DMS53 treated with DMSO at 0.1 percent for 48 hours (cell line): ENCODE data around the gene OR2C3.
"Not testable (repeated sequence)": the region's sequence is repeated elsewhere in the genome, so short reads cannot be mapped to it uniquely, and the experiment has no call there.

ENCODE experiments used
- DNase-seq: peaks from one replicate; lab custom pipeline; 2025; ENCODE audit not compliant: unreplicated experiment; lab: John Stamatoyannopoulos, UW

OR2C3 gene

GRCh38 chr1:247536340-247536739 is at the start of gene OR2C3:
OR2C3 (minus strand) TSS chr1:247536440; CDS start chr1:247532511, 3,929 bp downstream.
- DNase-seq, result no peak

- DNase-seq, result no peak
Measured at GRCh38 chr1:247578946-247579460, 42.8 kb upstream of the OR2C3 start.

GRCh38 chr1:247576514-247576913 is 40.3 kb upstream of the OR2C3 start:
- peak; percentile 10 for DNase-seq

- DNase-seq, result no peak
Measured at GRCh38 chr1:247574664-247575063, 38.4 kb upstream of the OR2C3 start.

GRCh38 chr1:247574236-247574635 is 38.0 kb upstream of the OR2C3 start:
- DNase-seq, result no peak

GRCh38 chr1:247562198-247562597 is 26.0 kb upstream of the OR2C3 start:
- DNase-seq, result no peak

DNA sequence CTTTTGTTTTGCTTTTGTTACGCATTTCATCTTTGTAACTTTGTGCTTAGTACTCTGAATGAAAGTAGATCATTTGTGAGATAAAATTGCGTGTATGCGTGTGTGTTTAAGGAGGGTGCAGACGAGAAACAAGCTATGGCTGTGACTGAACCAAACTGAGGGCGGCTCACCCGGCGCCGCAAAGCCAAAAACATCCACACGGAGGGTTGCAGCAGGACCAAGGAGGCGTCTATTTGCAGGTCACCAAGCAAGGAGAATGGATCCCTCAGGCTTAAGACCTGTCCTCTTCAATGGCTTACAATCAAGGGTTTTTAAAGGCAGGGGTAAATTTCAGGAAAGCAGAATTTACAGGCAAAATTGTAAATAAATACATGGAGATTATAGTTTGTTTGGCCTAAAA is 25.5 kb upstream of the OR2C3 start:
- DNase-seq, result no peak

DNA sequence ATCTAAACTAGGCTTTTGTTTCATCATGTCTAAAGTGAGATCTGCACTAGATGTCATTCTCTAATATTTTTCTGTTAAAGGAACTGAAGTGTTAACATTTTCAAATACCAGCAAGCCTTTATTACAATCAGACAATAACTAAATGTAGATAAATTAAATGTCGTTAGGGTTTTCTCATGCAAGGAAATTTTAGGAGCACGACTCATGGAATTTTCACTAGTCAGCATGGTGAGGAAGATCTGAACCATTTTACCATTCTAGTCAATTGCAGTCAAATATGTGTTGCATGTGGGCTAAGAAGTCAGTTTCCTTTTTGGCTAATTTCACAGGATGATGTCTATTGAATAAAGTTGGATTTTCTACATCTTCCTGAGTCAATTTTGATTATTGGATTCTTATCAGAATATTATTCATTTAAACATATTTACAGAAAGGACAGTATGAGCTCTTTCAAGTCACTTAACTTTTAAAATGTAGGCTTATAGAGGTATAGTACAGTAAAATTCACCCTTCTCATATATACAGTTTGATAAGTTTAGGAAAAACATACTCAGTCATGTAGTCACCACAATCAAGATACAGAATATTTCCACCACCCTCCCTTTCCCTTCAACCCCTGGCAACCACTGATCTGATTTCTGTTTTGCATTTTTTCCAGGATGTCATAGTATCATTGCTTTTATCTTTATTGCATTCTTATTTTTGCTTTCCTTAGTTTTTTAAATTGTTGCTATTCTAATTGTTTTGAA is 21.9 kb upstream of the OR2C3 start:
- DNase-seq, result no peak

DNA sequence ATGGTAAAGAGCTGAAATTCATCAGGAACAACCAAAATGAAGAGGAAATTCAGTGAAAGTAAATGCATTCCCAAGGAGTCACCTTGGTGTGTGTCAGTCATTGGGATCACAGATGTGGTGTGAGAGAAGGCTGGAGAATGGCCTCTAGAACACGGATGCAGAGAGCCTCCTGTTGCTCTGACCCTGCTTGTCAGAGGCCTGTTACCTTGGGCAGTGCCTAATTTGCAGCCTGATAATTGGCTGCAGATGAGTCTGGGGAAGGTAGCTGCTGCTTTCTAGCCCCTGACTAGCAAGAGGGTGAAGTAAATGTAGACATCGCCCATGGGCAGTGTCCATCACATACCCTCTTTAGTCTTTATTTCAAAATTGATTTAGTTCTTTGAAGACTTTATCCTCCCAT is 16.0 kb upstream of the OR2C3 start:
- DNase-seq, result no peak

- no peak for DNase-seq
Measured at GRCh38 chr1:247551721-247552120, 15.5 kb upstream of the OR2C3 start.

- no peak for DNase-seq
Measured at GRCh38 chr1:247548769-247549182, 12.5 kb upstream of the OR2C3 start, which contains the start of gene GCSAML. GCSAML (plus strand) TSS chr1:247549134; CDS start chr1:247549192, 58 bp downstream.

DNA sequence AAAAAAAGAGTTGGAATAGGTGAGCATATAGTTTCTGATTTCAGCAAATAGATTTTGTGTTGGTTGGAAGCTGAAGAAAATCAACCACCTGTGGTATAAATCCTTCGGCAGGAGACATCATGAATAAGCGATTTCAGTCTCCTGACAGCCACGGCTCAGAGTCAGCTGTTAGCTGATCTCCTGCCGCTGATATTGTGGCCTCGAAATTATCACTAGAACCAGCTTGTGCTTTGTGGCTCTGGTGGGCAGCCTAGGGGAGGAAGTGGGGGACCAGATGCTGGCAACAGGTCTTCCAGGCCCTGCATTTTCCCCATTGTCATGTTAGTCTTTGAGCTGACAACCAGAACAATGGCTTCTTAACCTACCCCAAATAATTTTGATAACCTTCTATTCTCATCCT is 11.9 kb upstream of the OR2C3 start:
- no peak for DNase-seq

- DNase-seq, result no peak
Measured at GRCh38 chr1:247542811-247543210, 6.6 kb upstream of the OR2C3 start.

GRCh38 chr1:247540581-247540980 is 4.3 kb upstream of the OR2C3 start:
- DNase-seq, result no peak

DNA sequence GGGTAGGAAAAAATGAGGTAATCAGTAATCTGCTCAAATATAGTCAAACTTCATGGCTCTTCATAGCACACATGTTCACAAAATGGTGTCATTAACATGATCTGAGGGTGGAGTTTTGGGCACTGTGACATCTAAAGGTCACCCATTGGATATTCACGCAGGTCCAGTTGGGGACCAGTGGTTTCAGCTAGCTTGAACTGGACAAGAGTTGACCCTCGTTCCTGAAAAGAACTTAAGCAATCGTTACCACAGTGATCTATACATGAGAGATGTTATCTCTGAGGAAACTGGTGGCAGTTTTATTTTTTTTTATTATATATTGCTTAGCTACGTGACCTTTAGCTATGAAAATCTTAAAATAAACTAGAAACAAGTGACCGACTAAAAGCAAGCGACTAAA is 3.0 kb upstream of the OR2C3 start:
- DNase-seq, result no peak

DNA sequence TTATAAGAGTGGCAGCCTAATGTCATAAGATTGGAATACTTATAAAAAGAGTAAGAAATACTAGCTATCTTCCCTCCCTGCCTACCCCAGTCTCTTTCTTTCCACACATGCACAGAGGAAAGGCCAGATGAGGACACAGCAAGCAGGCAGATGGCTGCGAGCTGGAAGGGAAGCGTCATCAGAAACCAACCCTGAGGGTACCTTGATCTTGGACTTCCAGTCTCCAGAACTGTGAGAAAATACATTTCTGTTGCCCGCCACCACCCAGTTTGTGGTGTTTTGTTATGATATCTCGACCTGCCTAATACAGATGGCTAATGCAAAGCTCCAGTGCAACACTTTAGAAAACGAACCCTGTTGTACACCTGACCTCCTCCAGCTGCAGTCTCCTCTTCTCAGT is 2.3 kb upstream of the OR2C3 start:
- no peak for DNase-seq

GRCh38 chr1:247535402-247535801 is 838 bp downstream of the OR2C3 start:
- no peak for DNase-seq

- no peak for DNase-seq
Measured at GRCh38 chr1:247531937-247532336, 4.3 kb downstream of the OR2C3 start.

DNA sequence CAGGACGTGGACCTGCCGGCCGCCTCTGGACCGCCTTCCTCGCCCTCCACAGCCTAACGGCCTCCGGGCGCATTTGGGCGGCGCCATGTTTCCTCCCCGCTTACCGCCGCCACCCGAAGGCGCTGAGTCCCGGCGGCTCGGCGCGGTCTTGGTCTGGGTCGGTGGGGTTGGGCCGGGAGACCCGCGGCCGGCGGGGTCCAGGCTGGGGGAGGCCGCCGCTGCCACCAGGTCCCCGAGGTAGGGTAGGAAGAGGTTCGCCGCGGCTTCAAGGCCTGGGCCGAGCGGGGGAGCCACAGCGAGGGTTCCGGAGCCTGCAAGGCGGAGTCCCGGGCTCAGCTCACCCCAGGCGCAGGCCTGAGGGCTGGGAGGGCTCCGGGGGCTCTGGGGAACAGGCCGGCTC is 5.5 kb downstream of the OR2C3 start:
- DNase-seq, result no peak

- DNase-seq, result no peak
Measured at GRCh38 chr1:247529771-247530355, 6.4 kb downstream of the OR2C3 start.

- peak; percentile 8 for DNase-seq
Measured at GRCh38 chr1:247528812-247529474, 7.3 kb downstream of the OR2C3 start.

- DNase-seq, result not testable (repeated sequence)
Measured at GRCh38 chr1:247521886-247522285, 14.4 kb downstream of the OR2C3 start.
